LNCAP (cell line): ENCODE data around the gene HMGN4.

Experiments used
- TF ChIP-seq, protein P1 (sequence below): fragments of 450-650 bp; IDR thresholded peaks from 2 replicates; pipeline ENCODE4 v1.5.1; 2017; ENCODE audit warnings: mild to moderate bottlenecking

Gene HMGN4

GRCh38 chr6:26530203-26530602 lies 8.0 kb upstream of the HMGN4 start:
- TF ChIP-seq, protein P1, sequence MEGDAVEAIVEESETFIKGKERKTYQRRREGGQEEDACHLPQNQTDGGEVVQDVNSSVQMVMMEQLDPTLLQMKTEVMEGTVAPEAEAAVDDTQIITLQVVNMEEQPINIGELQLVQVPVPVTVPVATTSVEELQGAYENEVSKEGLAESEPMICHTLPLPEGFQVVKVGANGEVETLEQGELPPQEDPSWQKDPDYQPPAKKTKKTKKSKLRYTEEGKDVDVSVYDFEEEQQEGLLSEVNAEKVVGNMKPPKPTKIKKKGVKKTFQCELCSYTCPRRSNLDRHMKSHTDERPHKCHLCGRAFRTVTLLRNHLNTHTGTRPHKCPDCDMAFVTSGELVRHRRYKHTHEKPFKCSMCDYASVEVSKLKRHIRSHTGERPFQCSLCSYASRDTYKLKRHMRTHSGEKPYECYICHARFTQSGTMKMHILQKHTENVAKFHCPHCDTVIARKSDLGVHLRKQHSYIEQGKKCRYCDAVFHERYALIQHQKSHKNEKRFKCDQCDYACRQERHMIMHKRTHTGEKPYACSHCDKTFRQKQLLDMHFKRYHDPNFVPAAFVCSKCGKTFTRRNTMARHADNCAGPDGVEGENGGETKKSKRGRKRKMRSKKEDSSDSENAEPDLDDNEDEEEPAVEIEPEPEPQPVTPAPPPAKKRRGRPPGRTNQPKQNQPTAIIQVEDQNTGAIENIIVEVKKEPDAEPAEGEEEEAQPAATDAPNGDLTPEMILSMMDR: no peak

GRCh38 chr6:26531897-26532296 lies 6.3 kb upstream of the HMGN4 start:
- TF ChIP-seq, protein P1: no peak

DNA sequence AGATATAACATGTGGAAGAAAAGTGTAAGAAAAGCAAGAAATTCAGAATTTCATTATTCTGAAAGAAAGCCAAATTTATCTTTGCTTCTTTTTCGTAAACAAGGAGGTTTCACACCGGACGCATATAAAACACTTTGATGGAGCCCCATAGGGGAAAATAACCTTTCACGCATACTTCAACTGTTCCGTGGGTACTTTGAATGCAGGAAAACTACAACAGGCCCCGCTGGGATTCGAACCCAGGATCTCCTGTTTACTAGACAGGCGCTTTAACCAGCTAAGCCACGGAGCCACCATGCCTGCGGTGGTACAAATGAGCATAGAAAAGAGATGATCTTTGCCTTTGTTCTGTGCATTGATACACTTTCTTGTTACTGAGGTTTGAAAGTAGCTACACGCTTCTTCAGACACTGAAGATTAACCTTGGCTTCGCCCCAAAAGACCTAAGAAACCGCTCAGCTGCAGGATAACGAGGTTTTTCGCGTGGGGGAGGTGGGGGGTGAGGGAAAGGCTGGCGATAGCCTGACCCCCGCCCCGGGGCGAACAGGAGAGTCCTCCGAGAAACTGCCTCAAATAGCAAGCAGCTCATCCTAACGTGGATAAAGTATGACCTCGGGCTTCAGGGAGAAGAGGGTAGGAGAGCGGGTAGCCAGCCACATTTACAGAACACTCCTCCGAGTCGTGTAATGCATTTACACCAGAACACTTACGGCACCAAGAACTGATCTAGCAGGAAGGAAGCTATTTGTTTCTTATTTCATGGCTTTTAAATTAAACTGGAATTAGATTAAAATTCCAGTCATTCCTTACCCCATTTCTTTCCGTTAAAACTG lies 5.3 kb upstream of the HMGN4 start:
- TF ChIP-seq, protein P1: no peak

DNA sequence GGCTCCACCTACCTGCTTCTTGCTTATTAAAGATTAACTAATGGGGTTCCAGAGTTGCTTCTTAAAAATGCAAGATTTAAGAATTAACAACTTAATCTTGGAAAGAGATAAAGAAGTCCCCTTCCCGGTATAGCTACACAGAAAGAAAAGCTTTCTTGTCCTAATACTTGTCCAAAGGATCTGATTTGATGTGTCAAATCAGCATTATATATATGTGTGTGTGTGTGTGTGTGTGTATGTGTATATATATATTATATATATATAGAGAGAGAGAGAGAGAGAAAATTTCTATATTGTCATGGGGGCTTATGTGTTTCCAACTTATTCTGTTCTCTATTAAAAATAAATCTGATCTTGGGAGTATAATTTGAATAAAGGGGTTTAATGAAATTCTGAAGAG lies 4.6 kb upstream of the HMGN4 start:
- TF ChIP-seq, protein P1: no peak

GRCh38 chr6:26534681-26535465 lies 3.3 kb upstream of the HMGN4 start:
- TF ChIP-seq, protein P1: no peak

- TF ChIP-seq, protein P1: no peak
Observed at GRCh38 chr6:26536571-26537159, 1.5 kb upstream of the HMGN4 start.

GRCh38 chr6:26537160-26537845 lies 863 bp upstream of the HMGN4 start:
- TF ChIP-seq, protein P1: no peak
